GM21576 (cell line): Measurements from ENCODE around the gene DGCR8.

Experiments used
- ATAC-seq: cut with Tn5 transposase; IDR thresholded peaks from one replicate; pipeline ENCODE4 v1.9.1; 2021; ENCODE audit warnings: mild to moderate bottlenecking, moderate library complexity; ENCODE audit not compliant: unreplicated experiment

The DGCR8 gene

DNA sequence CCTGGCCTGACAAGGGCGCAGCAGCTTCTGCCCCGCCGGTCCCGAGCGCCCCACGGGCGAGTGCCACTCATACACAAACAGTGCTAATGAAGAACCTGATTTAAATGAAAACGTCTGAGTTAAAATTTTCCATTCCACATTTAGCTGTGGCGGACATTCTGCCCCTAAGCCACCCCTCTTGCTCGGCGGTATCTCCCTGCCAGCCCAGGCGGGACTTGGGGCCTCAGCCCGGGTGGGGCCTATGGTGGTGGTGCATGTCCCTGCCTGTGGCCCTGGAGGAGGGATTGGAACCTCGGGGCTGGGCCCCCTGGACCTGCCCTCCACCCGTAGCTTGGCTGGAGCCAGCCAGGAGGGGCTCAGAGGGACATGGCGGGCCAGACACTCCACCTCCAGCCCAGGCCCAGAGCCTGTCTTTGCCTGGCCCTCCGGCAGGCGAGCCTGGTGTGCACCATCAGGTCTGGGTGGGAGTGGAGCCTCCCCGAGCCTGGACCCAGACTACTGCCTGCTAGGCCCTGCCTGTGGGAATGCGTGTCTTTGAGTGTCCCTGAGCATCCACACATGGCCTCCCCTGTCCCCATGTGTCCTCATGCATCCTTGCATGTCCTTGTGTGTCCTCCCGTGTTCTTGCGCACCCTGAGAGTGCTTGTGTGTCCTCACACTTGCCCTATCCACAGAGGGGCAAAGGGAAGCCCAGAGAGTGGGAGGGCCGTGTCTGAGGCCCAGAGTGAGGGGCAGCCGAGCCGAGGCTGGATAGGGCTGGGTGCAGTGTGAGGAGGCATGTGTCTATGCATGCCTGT, 56.0 kb downstream of the DGCR8 start:
- no peak for ATAC-seq

DNA sequence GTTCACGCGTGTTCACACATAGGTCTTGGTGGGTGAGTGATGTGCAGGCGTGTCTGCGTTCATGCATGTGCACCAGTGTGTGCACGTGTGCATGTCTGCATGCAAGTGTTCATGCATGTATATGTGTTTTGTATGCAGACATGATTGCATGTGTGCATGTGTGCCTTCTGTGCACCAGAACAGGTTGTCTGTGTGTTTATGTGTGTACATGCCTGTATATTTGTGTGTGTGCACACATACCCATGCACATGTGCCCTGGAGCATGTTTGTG, 56.5 kb downstream of the DGCR8 start:
- ATAC-seq: no peak

DNA sequence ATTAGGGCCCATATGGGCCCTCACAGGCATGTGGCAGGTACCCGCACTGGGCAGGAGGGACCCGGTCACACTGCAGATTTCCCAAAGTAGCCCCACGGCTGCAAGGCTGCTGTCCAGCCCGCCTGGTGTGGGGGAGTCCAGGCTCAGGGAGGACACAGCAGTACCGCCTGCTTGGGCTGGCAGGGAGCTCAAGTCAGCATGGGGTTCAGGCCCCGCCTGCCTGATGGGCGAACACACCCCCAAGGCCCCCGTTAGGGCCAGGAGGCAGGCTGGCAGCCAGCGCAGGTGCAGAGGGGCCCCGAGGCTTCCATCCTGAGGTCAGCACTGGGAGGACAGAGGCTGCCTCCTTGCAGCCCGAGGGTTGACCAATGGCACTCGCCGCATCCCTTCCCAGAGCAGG, 57.1 kb downstream of the DGCR8 start:
- ATAC-seq: no peak

DNA sequence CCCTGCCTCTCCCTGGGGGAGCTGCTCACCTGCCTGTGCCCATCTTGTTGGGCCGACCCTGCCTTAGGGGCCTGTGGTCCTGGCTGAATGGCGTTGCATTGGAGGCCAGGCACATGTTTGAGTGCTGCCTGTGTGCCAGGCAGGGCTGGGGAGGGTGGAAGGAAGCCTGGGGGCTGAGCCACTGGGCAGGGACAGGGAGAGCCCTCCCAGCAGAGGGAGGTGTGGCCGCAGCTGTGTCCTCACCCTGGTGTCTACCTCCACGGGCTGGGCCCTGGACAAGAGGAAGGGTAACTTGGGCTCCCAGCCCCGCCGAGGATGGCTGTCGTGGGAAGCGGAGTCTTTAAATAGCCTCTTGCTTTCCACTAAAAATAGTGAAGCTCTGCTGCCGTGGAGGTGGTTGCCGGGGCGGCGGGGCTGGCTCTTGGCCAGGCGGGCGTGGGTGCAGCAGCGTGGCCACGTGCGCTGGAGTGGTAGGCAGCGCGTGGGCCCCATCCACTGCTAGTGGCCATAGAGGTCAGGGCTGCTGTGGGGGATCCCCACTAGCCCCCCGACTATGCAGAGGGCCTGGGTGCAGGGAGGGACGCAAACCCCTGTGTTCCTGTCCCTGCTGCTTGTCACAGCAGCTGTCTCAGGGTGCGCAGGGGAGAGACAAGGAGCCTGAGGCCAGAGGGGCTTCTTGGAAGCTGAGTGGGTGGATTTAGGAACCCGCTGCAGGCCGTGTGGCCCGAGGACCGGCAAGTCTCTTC, 57.8 kb downstream of the DGCR8 start:
- no peak for ATAC-seq

DNA sequence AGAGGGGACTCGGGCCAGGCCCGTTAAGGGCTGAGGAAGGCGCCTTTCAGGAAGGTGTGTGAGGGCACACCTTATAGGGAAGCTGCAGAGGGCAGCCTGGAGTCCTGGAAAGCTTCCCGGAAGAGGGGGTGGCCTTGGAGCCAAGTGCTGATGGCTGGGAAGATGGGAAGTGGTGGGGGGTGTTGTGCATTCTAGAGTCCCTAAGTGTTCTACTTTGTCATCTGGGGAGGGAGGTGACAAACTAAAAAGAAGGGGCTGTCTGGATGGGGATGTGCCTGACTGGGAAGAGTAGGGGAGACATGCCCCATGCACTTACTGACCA, 58.3 kb downstream of the DGCR8 start:
- no peak for ATAC-seq

DNA sequence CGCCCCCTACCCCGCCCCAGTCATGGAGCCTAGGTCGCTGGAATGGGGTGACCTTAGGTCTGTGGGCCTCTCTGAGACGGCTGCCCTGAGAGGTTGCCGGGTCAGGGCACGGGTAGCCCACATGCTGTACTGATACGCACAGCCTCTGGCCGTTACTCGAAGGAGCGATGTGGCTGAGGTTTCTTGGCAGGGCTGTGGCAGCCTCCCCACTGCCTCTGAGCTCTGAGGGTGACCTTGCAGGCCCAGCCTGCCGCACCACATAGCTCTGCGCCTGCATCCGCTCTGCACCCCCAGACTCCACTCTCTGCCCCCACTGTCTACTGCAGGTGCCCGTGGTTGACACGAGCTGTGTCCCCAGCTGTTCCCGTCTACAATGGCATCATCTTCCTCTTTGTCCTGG, 58.8 kb downstream of the DGCR8 start:
- no peak for ATAC-seq

DNA sequence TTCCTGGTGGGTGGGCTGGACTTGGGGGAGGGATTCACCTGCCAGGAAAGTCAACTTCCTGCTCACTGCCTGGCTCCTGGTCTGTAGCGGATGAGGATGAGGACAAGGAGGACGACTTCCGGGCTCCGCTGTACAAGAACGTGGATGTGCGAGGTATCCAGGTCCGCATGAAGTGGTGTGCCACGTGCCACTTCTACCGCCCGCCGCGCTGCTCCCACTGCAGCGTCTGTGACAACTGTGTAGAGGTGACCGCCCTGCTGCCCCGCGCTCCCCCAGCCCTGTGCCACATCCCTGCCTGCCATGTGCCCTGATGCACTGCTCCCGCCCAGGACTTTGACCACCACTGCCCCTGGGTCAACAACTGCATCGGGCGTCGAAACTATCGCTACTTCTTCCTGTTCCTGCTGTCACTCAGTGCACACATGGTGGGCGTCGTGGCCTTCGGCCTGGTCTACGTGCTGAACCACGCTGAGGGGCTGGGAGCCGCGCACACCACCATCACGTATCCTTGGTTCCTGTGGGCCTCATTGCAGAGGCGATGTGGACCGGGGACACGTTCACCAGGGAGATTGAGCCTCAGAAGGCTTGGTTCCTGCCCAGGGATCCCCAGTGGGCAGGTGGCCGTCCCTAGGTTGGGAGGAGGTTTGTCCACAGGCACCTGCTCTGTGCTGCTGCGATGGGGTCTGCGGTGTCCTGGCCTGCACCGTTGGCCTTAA, 59.5 kb downstream of the DGCR8 start:
- no peak for ATAC-seq

DNA sequence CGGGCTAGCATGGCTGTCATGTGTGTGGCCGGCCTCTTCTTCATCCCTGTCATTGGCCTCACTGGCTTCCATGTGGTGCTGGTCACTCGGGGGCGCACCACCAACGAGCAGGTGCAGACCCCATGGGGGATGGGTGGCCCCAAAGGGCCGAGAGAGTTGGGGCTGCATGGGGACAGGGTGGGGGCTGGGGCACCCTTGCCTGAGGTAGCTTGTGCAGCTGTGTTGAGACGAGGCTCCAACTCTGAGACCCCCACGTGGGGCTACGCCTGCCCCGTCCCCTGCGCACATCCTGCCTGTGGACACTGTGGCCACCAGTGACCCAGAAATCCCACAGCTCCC, 60.0 kb downstream of the DGCR8 start:
- no peak for ATAC-seq

DNA sequence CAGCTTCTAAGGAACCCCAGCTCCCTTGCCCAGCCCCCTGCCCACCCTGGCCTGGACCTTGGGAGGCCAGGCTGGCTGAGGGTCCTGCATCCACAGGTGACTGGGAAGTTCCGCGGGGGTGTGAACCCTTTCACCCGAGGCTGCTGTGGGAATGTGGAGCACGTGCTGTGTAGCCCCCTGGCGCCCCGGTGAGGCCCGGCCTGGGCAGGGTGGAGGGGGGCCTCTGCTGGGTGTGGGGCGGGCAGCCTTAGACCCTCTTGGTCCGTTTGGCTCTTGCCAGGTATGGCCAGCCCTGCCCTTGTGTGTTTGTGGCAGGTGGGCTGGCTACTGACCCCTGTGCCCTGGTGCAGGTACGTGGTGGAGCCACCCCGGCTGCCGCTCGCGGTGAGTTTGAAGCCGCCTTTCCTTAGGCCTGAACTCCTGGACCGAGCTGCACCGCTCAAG, 60.5 kb downstream of the DGCR8 start:
- ATAC-seq: no peak

DNA sequence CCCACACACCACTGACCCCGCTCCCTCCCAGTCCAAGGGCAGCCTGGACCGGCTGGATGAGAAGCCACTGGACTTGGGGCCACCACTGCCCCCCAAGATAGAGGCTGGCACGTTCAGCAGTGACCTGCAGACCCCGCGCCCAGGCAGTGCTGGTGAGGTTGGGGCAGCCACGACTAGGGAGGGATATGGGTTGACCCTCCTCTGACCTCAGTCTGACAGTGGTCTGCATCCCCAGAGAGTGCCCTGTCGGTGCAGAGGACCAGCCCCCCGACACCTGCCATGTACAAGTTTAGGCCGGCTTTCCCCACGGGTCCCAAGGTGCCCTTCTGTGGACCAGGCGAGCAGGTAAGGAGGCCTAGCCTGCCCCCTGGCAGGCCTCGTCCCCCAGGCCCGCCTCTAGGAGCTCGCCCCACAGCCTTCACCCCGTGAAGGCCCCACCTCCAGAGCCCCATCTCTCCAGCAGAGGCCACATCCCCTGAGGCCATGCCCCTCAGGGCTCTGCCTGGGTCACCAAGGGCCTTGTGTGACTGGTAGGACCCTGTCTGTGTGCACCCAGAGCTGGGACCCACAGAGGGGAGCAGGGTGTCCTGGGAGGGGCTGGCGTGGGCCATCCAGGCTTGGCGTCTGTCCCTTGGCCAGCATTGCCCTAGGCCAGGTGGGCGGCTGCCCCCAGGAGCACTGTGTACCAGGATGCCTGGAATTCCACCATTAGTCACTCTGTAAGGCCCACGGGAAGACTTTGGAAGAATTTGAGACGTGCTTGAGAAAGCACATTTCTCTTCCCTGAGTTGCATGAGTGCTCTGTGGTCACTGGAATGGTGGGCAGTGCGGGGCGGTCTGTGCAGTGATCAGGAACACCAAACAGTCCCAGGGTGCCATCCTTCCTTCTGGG, 61.4 kb downstream of the DGCR8 start:
- no peak for ATAC-seq

DNA sequence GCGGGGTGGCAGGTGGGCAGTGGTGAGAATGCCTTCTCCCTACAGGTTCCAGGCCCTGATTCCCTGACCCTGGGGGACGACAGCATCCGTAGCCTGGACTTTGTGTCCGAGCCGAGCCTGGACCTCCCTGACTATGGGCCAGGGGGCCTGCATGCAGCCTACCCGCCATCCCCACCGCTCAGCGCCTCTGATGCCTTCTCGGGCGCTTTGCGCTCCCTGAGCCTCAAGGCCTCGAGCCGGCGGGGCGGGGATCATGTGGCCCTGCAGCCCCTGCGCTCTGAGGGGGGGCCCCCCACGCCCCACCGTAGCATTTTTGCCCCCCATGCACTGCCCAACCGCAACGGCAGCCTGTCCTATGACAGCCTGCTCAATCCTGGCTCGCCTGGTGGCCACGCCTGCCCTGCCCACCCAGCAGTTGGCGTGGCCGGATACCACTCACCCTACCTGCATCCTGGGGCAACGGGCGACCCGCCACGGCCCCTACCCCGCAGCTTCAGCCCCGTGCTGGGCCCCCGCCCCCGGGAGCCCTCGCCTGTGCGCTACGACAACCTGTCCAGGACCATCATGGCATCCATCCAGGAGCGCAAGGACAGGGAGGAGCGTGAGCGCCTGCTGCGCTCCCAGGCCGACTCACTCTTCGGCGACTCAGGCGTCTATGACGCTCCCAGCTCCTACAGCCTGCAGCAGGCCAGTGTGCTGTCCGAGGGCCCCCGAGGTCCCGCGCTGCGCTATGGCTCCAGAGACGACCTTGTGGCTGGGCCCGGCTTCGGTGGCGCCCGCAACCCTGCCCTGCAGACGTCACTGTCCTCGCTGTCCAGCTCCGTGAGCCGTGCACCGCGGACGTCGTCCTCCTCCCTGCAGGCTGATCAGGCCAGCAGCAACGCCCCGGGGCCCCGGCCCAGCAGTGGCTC, 62.9 kb downstream of the DGCR8 start:
- no peak for ATAC-seq

DNA sequence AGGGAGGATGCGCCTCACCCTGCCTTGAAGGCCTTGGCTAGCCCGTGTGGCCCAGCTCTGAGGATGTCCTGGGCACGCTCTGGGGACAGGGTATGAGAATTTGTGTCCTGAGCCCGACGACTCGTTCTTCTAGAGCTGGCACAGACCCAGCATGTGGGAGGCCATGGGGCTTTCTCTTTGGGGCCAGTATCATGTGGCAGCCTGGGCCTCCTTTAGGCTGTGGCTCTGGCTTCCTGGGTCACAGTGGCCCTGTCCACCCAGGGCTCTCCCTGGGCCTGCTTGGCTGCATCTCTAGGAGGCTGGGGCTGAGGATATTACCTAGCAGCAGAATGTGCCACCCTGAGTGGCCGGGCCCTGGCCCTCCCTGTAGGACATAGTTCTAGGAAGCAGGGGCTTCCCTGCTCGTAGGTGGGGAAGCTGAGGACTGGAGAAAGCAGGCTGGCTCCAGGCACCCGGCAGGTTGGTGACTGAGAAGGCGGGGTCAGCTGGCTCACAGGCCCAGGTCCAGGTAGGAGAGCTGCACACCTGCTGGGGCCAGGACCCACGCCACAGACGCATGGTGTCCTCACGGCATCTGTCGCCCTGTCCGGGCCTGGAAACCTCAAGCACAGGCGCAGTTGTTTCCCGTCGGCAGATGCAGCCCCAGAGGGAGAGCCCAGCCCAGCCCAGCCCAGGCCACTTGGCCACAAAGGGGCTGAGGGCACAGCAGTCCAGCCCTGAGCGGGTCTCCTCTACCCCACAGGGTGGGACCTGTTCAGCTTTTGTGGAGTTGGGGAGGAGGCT, 64.0 kb downstream of the DGCR8 start:
- no peak for ATAC-seq

DNA sequence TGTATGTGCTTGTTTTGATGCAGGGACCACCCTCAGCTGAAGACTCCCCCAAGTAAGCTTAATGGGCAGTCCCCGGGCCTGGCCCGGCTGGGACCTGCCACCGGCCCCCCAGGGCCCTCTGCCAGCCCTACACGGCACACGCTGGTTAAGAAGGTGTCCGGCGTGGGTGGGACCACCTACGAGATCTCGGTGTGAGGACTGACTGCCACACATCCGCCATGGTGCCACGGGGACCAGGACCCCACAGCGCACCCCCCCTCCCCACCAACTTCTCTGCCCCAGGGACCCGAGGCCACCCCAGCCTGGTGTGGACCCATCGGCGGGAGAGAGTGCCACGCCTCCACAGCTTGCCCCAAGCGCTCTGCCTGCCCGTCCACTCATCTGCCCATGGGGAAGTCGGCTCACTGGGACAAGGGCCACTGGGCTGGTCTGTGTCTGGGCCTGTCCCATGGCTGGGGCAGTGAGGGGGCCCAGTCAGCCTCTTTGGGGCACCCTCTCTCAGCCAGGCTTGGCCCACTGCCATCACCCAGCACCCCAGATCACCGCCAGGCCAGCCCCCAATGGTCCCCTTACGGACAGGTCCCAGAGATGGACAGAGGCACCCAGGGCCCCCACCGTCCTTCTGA, 65.3 kb downstream of the DGCR8 start:
- ATAC-seq: no peak

DNA sequence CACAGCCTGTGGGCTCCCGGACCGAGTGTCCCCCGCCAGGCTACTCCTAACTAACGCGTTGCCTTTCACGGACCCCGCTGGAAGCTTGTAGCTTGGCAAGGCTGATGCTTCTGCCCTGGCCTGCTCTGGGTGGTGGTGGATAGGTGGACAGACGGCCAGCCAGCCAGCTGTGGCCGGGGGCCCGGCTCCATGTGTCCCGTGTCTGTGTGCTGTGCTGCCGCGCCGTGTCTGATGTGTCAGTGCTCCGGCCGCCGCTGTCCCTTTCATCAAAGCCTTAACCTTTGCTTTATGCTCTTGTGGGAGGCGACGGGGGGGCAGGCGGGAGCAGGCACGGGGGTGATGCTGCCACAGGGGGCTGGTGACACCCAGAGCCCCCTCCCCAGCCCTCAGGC, 65.8 kb downstream of the DGCR8 start:
- no peak for ATAC-seq

DNA sequence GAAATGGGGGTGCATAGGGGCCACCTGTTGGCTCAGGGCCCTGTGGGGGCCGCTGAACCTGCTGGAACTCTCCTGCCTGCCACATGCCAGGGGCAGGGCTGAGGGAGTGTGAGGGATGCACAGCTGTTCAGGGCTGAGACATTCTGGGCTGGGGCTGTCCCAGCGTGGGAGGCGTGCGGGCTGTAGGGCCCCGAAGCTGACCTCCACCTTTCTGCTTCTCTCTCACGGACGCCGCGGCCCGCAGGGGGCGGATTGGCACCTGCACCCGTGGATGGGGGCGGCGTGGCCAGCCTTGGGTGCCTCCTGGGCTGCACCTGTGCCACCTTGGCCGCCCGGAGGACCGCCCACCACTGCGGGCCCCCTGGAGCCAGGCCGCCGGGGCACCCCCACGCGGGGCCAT, 66.7 kb downstream of the DGCR8 start:
- no peak for ATAC-seq

DNA sequence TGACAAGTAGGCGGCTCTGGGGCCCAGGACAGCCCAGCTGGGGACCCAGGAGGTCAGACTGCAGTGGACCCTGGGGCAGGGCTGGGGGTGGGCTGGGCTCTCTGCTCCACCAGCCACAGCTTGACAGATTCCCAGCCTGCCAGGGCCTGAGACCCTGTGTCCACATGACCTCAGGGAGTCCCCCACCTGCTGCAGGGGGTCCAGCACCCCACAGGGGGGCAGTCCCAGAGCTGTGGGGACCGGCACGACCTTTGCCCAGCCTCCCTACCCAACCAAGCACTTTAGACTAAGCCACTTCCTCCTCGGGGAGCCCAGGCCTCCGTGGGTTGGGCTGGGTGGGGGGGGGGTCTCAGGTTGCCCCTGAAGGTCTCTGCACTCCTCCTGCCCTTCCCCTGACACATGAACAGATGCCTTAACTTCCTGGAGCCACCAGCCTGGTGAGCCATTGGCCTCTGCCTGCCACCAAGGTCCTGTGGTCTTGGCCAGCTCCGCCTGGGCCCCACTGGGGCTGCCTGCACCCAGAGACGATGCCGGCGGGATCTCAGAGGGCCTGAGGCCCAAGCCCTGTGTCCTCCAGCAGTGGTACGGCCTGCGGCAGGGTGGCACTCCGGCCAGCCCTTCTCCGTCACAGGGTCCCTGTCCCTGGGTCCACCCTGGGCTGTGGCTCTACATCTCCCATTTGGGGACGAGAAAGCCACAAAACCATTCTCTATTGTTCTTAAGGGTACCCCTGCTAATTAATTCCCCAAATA, 67.4 kb downstream of the DGCR8 start:
- no peak for ATAC-seq

DNA sequence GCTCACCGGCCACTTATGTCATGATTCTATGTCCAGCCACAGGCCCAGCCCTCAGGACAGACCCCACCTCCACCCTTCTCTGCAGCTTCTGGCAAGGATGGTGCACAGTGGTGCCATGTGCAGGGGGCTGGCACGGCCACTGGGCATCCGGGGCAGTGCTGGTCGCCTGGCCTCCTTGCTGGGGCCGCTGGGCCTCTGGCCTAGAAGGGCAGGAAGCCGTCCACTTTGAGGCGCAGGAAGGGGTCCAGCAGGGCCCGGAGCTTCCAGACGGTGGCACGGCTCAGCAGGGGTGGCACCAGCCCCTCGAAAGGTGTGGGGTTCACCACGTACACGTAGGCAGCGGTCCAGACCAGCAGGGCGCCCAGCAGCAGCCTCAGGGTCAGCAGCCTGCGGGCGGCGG, 68.4 kb downstream of the DGCR8 start:
- ATAC-seq: no peak
